HepG2 (cell line): Measurements from ENCODE around the gene OR5K3. TPM values are rescaled to one million over a fixed set of nuclear protein-coding genes. Genes with fewer than 3 reads are reported as not detected.

Experiments
- ATAC-seq: fragments of 200-7000 bp; cut with Tn5 transposase; 3 replicates; pipeline ENCODE4 v1.9.1; 2020; ENCODE audit warnings: mild to moderate bottlenecking, moderate library complexity
- BruUV-seq: library from RNA; stranded (reverse); fragments of 400-500 nt; replicated peaks from 2 replicates; lab custom pipeline; 2021; lab: Mats Ljungman, UMichigan
- CTCF ChIA-PET: fragments of 300-600 bp; formaldehyde crosslinking; extraction: SDS; loops from one replicate; lab custom pipeline; 2021; ENCODE audit warnings: low total read pairs, inconsistent platforms, low intra/inter-chr PET ratio; lab: Yijun Ruan, JAX
- POLR2A ChIA-PET: fragments of 350-600 bp; sonication (Branson Sonifier 250); formaldehyde crosslinking; loops from one replicate; lab custom pipeline; 2020; ENCODE audit warnings: antibody characterized with exemption, inconsistent platforms; lab: Yijun Ruan, JAX
- DNase-seq: peaks from one replicate; pipeline ENCODE4 v3.0.0-alpha.2; 2015; ENCODE audit warnings: low spot score
- FAIRE-seq: peaks from 3 replicates; lab custom pipeline; 2011; peaks lifted over from hg19 to GRCh38; lab: Jason Lieb, UNC
- H2AFZ ChIP-seq: one replicate; pipeline ENCODE4 v1.6.1; 2011; ENCODE audit warnings: low read length, inconsistent platforms
- H3K27ac ChIP-seq: fragments of 300-600 bp; 3 replicates; pipeline ENCODE4 v1.8.0; 2011; ENCODE audit warnings: mixed run types, mild to moderate bottlenecking, mixed read lengths, low read length, inconsistent platforms; ENCODE audit not compliant: insufficient read depth; ENCODE audit errors: extremely low read length
- H3K27me3 ChIP-seq, 2 experiments: fragments of 200-600 bp in 1 of 2; 2 replicates in 1 of 2; 3 replicates in 1 of 2; pipeline versions ENCODE4 v1.6.0 to v1.8.0; 2011; ENCODE audit warnings: low read length in 2 of 2, mild to moderate bottlenecking in 2 of 2, moderate library complexity in 2 of 2, inconsistent platforms in 1 of 2; ENCODE audit not compliant: insufficient read depth in 2 of 2, control insufficient read depth in 1 of 2
- H3K36me3 ChIP-seq, 2 experiments: fragments of 200-600 bp in 1 of 2; replicated peaks in 1 of 2; 2 replicates in 1 of 2; 3 replicates in 1 of 2; pipeline versions ENCODE4 v1.5.1 to v1.8.0; 2011; ENCODE audit warnings: low read length in 2 of 2, inconsistent platforms in 1 of 2; ENCODE audit not compliant: insufficient read depth in 2 of 2, control insufficient read depth in 1 of 2
- H3K4me1 ChIP-seq: 2 replicates; pipeline ENCODE4 v1.5.1; 2012; ENCODE audit warnings: low read length, inconsistent platforms; ENCODE audit not compliant: insufficient read depth
- H3K4me2 ChIP-seq: 2 replicates; pipeline ENCODE4 v1.6.0; 2011; ENCODE audit warnings: low read depth, low read length, inconsistent platforms
- H3K4me3 ChIP-seq, 3 experiments: fragments of 200-600 bp in 1 of 3; sonication (generic), shearing (Covaris generic) in 1 of 3; replicated peaks in 1 of 3; 2 replicates each; pipeline ENCODE4 v1.5.1; 2011 to 2016; ENCODE audit warnings: low read length in 3 of 3, inconsistent platforms in 2 of 3, low read depth in 2 of 3, mild to moderate bottlenecking in 2 of 3, control low read depth in 1 of 3, mixed read lengths in 1 of 3; ENCODE audit not compliant: insufficient read depth in 1 of 3
- H3K79me2 ChIP-seq: one replicate; pipeline ENCODE4 v1.6.1; 2011; ENCODE audit warnings: low read length, inconsistent platforms; ENCODE audit not compliant: insufficient read depth
- H3K9ac ChIP-seq: 2 replicates; pipeline ENCODE4 v1.6.0; 2011; ENCODE audit warnings: mild to moderate bottlenecking, low read depth, low read length, inconsistent platforms; ENCODE audit not compliant: insufficient read depth
- H3K9me3 ChIP-seq: 2 replicates; pipeline ENCODE4 v1.5.1; 2012; ENCODE audit warnings: mild to moderate bottlenecking, low read length
- H4K20me1 ChIP-seq: 2 replicates; pipeline ENCODE4 v1.6.0; 2011; ENCODE audit warnings: inconsistent platforms, mild to moderate bottlenecking, low read length, moderate library complexity; ENCODE audit not compliant: insufficient read depth
- CEBPG ChIP-seq: IDR thresholded peaks from 2 replicates; pipeline ENCODE4 v1.6.1; 2016
- HMGA1 ChIP-seq: sonication (generic); formaldehyde crosslinking; conservative IDR thresholded peaks from 2 replicates; pipeline ENCODE4 v1.4.0; 2020; ENCODE audit warnings: missing genetic modification reagents
- HNF4G ChIP-seq, 2 experiments: sonication (generic) in 1 of 2; formaldehyde crosslinking in 1 of 2; IDR thresholded peaks; 2 replicates each; pipeline versions ENCODE4 v1.4.0 to v1.6.1; 2011 to 2020; ENCODE audit warnings: borderline replicate concordance in 2 of 2, low read depth in 2 of 2, mild to moderate bottlenecking in 2 of 2, low read length in 1 of 2, missing genetic modification reagents in 1 of 2, moderate library complexity in 1 of 2
- KLF13 ChIP-seq: sonication (generic); formaldehyde crosslinking; IDR thresholded peaks from 2 replicates; pipeline ENCODE4 v1.4.0; 2020; ENCODE audit warnings: mild to moderate bottlenecking, missing genetic modification reagents
- NPAS2 ChIP-seq: sonication (generic); formaldehyde crosslinking; IDR thresholded peaks from 2 replicates; pipeline ENCODE4 v1.8.0; 2022; ENCODE audit warnings: mild to moderate bottlenecking, missing genetic modification reagents, borderline replicate concordance
- SETDB1 ChIP-seq: sonication (generic); formaldehyde crosslinking; IDR thresholded peaks from 2 replicates; pipeline ENCODE4 v1.5.1; 2020; ENCODE audit warnings: missing genetic modification reagents, mild to moderate bottlenecking, borderline replicate concordance
- ZNF543 ChIP-seq: sonication (generic); formaldehyde crosslinking; IDR thresholded peaks from 2 replicates; pipeline ENCODE4 v1.4.0; 2020; ENCODE audit warnings: mild to moderate bottlenecking, missing genetic modification reagents
- WGBS: methylation state at CpG from one replicate; pipeline ENCODE4 v1.1.6; 2017; ENCODE audit warnings: low lambda C conversion rate; 5-methylcytosine and 5-hydroxymethylcytosine counted together
- in situ Hi-C: cut with HindIII; loops from 2 replicates; pipeline ENCODE4 v1.10.0; 2017; ENCODE audit warnings: low pct_unique_long_range_greater_than_20kb; ENCODE audit not compliant: extremely low pct_ligation_motif_present
- intact Hi-C: fragments of 100-400 bp; cut with micrococcal nuclease; formaldehyde crosslinking; loops from one replicate; pipeline ENCODE4 v1.10.0; 2022; ENCODE audit not compliant: unreplicated experiment
- polyA plus RNA-seq, 8 experiments: library from polyadenylated mRNA; depleted of rRNA in 3 of 8; stranded (reverse) in 7 of 8; unstranded in 1 of 8; fragments of >200 nt; fragmentation: Illumina TruSeq in 4 of 8; extraction: Trizol in 4 of 8; gene quantifications; 2 replicates each; pipeline versions ENCODE4 v1.2.1 to v1.2.3, GENCODE V29; 2011 to 2016; ENCODE audit warnings: low read depth in 4 of 8, missing spikeins in 1 of 8, mixed read lengths in 1 of 8; ENCODE audit not compliant: insufficient read depth in 1 of 8
- total RNA-seq, 5 experiments: library from RNA; depleted of rRNA; stranded (reverse); fragments of >200 nt; fragmentation: Illumina TruSeq; extraction: Trizol; gene quantifications; 2 replicates each; pipeline ENCODE4 v1.2.3, GENCODE V29; 2016; ENCODE audit warnings: low read depth in 1 of 5

OR5K3 gene
- total and polyA plus RNA-seq, 2 of the 13 experiments (the other 11 are each of a cell fraction or from before 2014, with no cell fraction given), result not detected

DNA sequence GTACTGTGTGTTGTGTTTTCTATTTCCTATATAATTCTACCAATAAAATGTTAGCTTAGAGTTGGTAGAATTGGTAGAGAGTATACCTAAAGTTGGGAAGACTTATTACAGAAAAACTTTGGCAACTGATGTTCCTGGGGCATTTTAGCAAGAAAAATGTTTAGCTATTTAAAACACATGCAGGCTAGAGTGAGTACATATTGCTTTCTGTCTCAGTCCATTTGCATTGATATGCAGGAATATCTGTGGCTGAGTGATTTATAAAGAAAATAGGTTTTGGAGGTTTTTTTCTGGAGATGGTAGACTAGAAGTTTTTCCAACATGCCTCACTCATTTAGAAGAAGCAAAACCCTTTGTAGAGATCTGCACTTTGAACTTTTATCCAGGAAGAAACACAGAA is 42.1 kb downstream of the OR5K3 start:
- Histone ChIP-seq H3K4me1 (no peaks in the 10 kb centered on the region), H3K9ac (no peak overlapping the region), H3K9me3 (peaks cover 25% of the 10 kb centered on the region), H2AFZ (no peak overlapping the region), H3K27ac (no peak overlapping the region), H4K20me1 (no peaks in the 10 kb centered on the region), H3K36me3 (no peaks in the 10 kb centered on the region), H3K27me3 (no peaks in the 10 kb centered on the region), H3K4me3 (no peak overlapping the region), H3K4me2 (no peak overlapping the region), H3K79me2 (no peaks in the 10 kb centered on the region)
- CTCF ChIA-PET, result no interaction called here
- intact Hi-C loops (no loop called here), in situ Hi-C loops (no loop called here)
- no peak for TF ChIP-seq CEBPG (CRISPR knock-in tag)
- TF ChIP-seq HNF4G (IDR thresholded peaks at IDR 0.05; ENCODE audit: borderline replicate concordance, low read depth, low read length), result no peak
- no peak for TF ChIP-seq HNF4G (CRISPR knock-in tag; IDR thresholded peaks at IDR 0.05; ENCODE audit: borderline replicate concordance, low read depth)
- no peak for TF ChIP-seq KLF13 (CRISPR knock-in tag)
- no peak for TF ChIP-seq ZNF543 (CRISPR knock-in tag)
- TF ChIP-seq NPAS2 (CRISPR knock-in tag), result no peak
- no peak for TF ChIP-seq HMGA1 (CRISPR knock-in tag)
- ATAC-seq, result no peak
- POLR2A ChIA-PET, result no interaction called here
- DNase-seq, result no peak
- no TSS peak for BruUV-seq
- FAIRE-seq, result no peak

DNA sequence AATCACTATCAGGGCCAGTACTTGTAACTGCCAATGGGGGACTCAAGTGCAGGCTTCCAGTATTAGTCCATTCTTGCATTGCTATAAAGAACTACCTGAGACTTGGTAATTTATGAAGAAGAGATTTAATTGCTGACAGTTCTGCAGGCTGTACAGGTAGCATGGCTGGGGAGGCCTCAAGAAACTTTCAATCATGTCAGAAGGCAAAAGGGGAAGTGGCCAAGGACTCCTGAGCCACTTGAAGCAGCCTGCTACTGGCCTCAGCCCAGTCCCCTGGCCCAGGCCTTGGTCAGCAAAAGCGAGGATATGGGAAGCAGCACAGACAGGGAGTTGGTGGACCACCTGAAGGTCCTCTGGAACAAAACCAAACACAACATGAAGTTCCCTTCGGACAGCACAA is 43.3 kb downstream of the OR5K3 start:
- FAIRE-seq (no peak), ATAC-seq (no peak), DNase-seq (no peak)
- no peak overlapping the region for H3K4me2 ChIP-seq
- H3K9me3 ChIP-seq, result peaks cover 18% of the 10 kb centered on the region
- H3K36me3 ChIP-seq, result no peaks in the 10 kb centered on the region
- TF ChIP-seq SETDB1, result no peak
- BruUV-seq, result no TSS peak
- H3K27ac ChIP-seq, result no peak overlapping the region
- in situ Hi-C loops (no loop called here), intact Hi-C loops (no loop called here)
- no peaks in the 10 kb centered on the region for H3K27me3 ChIP-seq
- ChIA-PET CTCF (no interaction called here), POLR2A (no interaction called here)
- H4K20me1 ChIP-seq, result no peaks in the 10 kb centered on the region
- 0% methylated on average over 2 of the region's 2 CpGs for WGBS
- H3K4me1 ChIP-seq, result no peaks in the 10 kb centered on the region
- H3K9ac ChIP-seq, result no peak overlapping the region
- no peaks in the 10 kb centered on the region for H3K79me2 ChIP-seq
- no peak overlapping the region for H2AFZ ChIP-seq
- no peak overlapping the region for H3K4me3 ChIP-seq
